GM10847 (cell line): ENCODE results near the gene TPPP3.

Source experiments
- POLR2A ChIP-seq: IDR thresholded peaks from 2 replicates; pipeline ENCODE4 v1.6.1; 2011; ENCODE audit not compliant: insufficient read length; ENCODE audit errors: extremely low read depth

The TPPP3 gene

GRCh38 chr16:67393111-67393787 lies at the start of gene TPPP3:
Gene TPPP3, minus strand, starts transcription at chr16:67393498. Its CDS starts 2,387 bp downstream, at chr16:67391111.
- TF ChIP-seq POLR2A = no peak

GRCh38 chr16:67442581-67443255 lies 49.4 kb upstream of the TPPP3 start:
- TF ChIP-seq POLR2A = no peak

GRCh38 chr16:67441907-67442306 lies 48.6 kb upstream of the TPPP3 start:
- TF ChIP-seq POLR2A = no peak

GRCh38 chr16:67441271-67441753 lies 48.0 kb upstream of the TPPP3 start:
- no peak for TF ChIP-seq POLR2A

GRCh38 chr16:67438824-67439393 lies 45.6 kb upstream of the TPPP3 start:
- TF ChIP-seq POLR2A = no peak

- no peak for TF ChIP-seq POLR2A
These were observed 44.9 kb upstream of the TPPP3 start for GRCh38 chr16:67438098-67438791.

GRCh38 chr16:67437513-67437912 lies 44.2 kb upstream of the TPPP3 start:
- no peak for TF ChIP-seq POLR2A

GRCh38 chr16:67436640-67437193 lies 43.4 kb upstream of the TPPP3 start:
- no peak for TF ChIP-seq POLR2A

- no peak for TF ChIP-seq POLR2A
These were observed 42.5 kb upstream of the TPPP3 start for GRCh38 chr16:67435758-67436164.

- no peak for TF ChIP-seq POLR2A
These were observed 39.9 kb upstream of the TPPP3 start for GRCh38 chr16:67433131-67433719.

- no peak for TF ChIP-seq POLR2A
These were observed 39.2 kb upstream of the TPPP3 start for GRCh38 chr16:67432506-67432890.

- no peak for TF ChIP-seq POLR2A
These were observed 38.6 kb upstream of the TPPP3 start for GRCh38 chr16:67431775-67432505.

- no peak for TF ChIP-seq POLR2A
These were observed 37.9 kb upstream of the TPPP3 start, which contains the start of gene HSD11B2 for GRCh38 chr16:67430977-67431774. Gene HSD11B2, plus strand, starts transcription at chr16:67431121. Its CDS starts 128 bp downstream, at chr16:67431249.
